CD4-positive, alpha-beta T cell treated with Interleukin-10 for 1 hour (primary cell): ENCODE measurements around the gene FAM236A.
"Not testable (repeated sequence)": the region's sequence is repeated elsewhere in the genome, so short reads cannot be mapped to it uniquely, and the experiment has no call there.

Experiments used
- DNase-seq: peaks from one replicate; pipeline ENCODE4 v3.0.0-alpha.2; 2020

The FAM236A gene

DNA sequence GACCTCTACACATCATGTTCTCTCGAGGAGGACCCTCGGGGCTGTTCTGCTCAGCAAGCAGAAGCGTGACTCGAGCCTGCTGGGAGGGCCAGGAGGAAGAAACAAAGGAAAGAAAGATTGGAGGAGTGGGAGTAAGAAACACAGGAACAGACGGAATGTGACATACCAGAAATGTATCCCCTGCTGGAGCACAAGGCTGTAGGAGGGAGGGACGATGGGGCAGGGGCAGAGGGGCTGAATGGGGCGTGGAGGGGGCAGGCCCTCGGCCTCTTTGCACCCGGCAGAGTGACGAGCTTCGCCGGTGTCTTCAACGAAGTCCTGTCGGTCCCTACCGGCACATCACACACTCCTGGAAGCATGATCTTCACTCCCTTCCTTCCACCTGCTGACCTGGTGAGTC lies at the start of gene FAM236A:
TSS of gene FAM236A (plus strand) at position 301 of the 400 bp plus-strand sequence. CDS start at position 358, 57 bp downstream.
- not testable (repeated sequence) for DNase-seq

GRCh38 chrX:72889740-72890139 lies 48.3 kb upstream of the FAM236A start:
- DNase-seq: not testable (repeated sequence)

DNA sequence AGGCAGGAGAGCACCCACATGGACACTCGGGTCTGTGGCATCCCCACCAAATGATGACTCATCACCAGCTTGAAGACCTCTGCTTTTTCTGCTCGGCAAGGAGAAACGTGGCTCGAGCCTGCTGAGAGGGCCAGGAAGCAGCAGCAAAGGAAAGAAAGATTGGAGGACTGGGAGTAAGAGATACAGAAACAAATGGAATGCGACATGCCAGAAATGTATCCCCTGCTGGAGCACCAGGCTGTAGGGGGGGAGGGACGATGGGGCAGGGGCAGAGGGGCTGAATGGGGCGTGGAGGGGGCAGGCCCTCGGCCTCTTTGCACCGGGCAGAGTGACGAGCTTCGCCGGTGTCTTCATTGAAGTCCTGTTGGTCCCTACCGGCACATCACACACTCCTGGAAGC lies 25.7 kb upstream of the FAM236A start, which contains the start of gene FAM236C:
TSS of gene FAM236C (plus strand) at position 301 of the 400 bp plus-strand sequence. CDS start 100 bp downstream, outside the sequence.
- not testable (repeated sequence) for DNase-seq

DNA sequence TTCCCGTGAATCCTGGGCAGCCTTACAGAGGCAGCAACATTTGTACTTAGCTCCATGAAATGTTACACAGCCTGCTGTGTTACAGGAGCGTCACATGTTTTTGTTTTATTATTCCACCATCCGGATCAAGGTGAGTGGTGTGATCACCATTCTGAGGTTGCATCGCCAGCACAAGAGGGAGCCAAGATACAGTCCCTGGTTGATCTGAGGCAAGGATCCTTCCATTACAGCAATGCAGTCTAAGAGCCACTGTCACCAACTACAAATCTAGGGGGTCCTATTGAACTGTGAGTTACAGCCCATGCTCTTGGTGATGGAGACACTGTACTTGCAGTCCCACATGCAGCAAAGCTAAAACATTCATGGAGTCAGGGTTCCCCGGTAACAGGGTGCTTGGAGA lies 21.9 kb upstream of the FAM236A start:
- not testable (repeated sequence) for DNase-seq

DNA sequence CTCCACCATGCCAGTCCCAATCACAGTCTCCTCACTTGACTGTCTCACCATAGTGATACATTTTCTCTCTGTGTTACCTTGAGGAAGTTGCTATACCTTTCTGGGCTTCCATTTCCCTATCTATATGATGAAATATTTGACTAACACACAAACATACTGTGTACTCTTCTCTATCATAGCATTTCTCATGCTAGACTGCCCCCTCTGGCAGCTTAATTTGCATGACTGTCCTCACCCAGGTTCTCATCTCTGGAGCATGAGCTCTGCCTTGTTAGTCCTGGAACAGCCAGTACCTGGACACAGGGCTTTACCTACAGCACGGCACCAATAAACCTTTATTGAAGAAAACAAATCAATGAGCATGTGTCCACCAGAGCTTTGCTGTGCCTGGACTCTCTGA lies 5.7 kb upstream of the FAM236A start:
- DNase-seq: not testable (repeated sequence)

GRCh38 chrX:72936455-72936854 lies 1.6 kb upstream of the FAM236A start:
- not testable (repeated sequence) for DNase-seq

DNA sequence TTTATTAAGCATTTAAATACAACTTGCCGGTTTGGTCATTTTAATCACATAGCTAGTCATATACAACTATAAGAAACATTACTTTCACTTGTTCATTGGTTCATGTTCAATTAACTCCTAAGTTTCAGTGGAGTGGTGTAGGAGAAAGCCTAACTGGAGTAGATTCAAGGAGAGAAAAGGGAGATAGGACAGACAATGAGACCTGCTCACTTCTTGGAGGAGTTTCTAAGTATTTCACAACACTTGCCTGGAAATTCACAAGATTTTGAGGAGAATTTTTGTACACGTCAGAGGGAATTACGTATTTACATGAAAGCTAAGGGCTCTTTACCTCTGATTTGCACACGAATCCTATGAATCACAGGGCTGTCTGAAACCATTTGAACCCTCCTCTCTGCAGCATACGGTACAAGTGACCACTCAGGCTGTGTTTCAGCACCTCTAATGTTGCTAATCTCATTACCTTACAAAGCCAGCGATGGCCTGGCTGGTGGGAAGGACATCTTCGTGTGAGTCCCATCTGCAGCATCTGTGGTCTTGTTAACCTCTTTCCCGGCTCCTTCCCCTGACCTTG lies 1.0 kb upstream of the FAM236A start:
- DNase-seq: not testable (repeated sequence)

GRCh38 chrX:72942272-72942671 lies 4.3 kb downstream of the FAM236A start:
- not testable (repeated sequence) for DNase-seq

DNA sequence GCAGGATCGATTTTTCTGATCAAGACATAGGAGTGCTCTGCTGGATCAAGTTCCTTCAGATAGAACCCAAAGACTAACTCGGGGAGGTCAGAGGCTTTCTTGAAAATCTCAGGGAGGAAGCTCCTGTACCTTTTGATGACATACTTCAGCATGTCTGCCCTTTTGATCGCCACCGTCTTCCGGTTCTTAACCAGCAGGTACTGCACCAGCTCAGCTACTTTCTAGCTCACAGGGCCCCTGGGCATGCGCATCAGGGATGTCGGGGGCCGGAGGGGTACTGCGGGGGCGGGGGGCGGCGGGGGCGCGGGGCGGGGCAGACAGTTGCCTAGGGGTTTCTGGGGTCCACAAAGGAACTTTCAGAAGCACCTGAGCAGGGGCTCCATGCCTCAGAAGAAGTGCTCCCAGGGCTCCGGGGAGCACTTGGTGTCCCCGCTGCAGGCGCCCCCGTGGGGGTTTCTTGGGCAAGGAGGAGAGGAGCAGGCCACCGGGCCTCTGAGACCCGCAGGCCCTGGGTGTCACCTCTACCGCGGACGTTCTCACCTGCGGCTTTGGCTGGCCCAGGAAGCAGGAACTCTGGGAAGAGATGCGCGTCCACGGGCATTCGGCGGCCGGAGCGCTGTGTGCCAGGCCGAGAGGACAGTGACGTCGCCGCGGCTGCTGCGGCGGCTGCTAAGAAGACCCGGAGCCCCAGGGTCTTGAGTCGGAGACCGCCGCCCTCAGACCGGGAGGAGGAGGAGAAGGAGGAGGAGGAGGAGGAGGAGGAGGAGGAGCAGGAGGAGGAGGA lies 5.2 kb downstream of the FAM236A start:
- DNase-seq: not testable (repeated sequence)

GRCh38 chrX:72943819-72944169 lies 5.8 kb downstream of the FAM236A start, which contains the start of gene DMRTC1:
Gene DMRTC1 (minus strand): TSS chrX:72943837. CDS start chrX:72875694, 68,143 bp downstream.
- DNase-seq: not testable (repeated sequence)

DNA sequence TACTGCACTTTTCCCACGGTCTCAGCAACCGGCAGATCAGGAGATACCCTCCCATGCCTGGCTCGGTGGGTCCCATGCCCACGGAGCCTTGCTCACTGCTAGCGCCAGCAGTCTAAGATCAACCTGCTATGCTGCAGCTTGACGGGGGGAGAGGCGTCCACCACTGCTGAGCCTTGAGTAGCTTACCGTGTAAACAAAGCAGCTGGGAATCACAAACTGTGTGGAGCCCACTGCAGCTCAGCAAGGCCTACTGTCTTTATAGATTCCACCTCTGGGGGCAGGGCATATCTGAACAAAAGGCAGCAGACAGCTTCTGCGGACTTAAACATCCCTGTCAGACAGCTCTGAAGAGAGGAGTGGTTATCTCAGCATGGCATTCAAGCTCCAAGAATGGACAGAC lies 22.0 kb downstream of the FAM236A start:
- DNase-seq: not testable (repeated sequence)

GRCh38 chrX:72971859-72972258 lies 33.9 kb downstream of the FAM236A start:
- not testable (repeated sequence) for DNase-seq

DNA sequence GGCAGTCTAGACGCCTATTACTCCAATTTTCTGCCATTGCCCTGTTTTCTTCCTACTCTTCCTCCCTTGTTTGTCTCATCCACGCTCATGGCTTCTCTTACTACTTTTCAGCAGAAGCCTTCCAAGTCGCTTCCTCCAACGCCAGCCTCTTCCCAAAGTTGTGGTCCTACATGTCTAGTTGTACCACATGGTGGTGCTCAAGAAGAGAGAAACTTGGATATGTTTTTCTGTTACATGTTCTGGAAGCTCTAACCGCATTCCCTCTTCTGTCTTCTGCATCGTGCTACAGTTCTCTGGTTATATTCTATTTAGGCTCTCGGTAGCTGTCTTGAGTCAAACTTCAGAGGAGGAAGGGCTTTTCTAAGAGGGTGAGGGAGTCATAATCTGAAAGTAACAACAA lies 36.9 kb downstream of the FAM236A start:
- not testable (repeated sequence) for DNase-seq

DNA sequence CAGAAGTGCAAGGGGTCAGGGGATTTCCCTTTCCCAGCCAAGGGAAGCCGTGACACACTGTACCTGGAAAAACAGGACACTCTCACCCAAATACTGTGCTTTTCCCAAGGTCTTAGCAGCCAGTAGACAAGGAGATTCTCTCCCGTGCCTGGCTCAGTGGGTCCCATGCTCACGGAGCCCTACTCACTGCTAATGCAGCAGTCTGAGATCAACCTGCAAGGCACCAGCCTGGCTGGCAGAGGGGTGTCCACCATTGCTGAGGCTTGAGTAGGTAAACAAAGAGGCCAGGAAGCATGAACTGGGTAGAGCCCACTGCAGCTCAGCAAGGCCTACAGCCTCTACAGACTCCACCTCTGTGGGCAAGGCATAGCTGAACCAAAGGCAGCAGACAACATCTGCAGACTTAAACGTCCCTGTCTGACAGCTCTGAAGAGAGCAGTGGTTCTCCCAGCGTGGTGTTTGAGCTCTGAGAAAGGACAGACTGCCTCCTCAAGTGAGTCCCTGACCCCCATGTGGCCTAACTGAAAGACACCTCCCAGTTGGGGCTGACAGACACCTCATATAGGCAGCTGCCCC lies 43.0 kb downstream of the FAM236A start:
- not testable (repeated sequence) for DNase-seq
